DND-41 (cell line): ENCODE measurements around the gene PPDPF.

Experiments
- EZH2 ChIP-seq: IDR thresholded peaks from 3 replicates; pipeline ENCODE4 v1.6.1; 2012; ENCODE audit warnings: borderline replicate concordance, low read depth, mild to moderate bottlenecking, moderate library complexity, low read length, inconsistent platforms; ENCODE audit not compliant: severe bottlenecking
- TF ChIP-seq, protein P1 (sequence below): IDR thresholded peaks from 2 replicates; pipeline ENCODE4 v1.5.1; 2012; ENCODE audit warnings: borderline replicate concordance, low read length, moderate library complexity, mild to moderate bottlenecking; ENCODE audit not compliant: poor library complexity, severe bottlenecking; ENCODE audit errors: extremely low read depth

DNA sequence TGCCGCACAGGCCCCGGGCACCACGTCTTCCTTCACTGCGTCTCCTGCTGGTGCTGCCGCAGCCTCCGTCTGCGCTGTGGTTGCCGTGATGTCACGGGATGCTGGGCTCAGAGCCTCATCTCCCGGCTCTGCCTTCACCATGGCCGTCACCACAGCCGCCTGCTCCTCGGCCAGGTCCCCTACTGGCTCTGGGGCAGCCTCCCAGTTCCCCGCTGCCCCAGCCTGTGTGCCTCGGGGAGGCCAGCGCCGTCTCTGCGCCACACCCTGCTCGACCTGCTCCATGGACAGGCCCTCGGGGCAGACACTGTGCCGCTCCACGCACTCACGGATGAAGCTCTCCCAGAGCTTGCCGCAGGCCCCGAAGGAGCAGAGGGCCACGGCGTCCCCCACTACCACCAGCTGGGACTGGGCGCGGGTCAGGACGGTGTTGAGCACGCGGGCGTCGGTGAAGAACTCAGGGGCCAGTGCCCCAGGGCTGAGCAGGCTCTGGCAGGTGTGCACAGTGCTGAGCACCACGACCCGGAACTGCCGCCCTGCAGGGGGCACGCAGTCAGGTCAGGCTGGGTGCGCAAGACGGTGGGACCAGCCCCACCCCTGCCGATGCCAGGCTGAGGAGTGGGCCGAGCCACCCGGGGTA is 45.3 kb downstream of the PPDPF start:
- TF ChIP-seq, protein P1, sequence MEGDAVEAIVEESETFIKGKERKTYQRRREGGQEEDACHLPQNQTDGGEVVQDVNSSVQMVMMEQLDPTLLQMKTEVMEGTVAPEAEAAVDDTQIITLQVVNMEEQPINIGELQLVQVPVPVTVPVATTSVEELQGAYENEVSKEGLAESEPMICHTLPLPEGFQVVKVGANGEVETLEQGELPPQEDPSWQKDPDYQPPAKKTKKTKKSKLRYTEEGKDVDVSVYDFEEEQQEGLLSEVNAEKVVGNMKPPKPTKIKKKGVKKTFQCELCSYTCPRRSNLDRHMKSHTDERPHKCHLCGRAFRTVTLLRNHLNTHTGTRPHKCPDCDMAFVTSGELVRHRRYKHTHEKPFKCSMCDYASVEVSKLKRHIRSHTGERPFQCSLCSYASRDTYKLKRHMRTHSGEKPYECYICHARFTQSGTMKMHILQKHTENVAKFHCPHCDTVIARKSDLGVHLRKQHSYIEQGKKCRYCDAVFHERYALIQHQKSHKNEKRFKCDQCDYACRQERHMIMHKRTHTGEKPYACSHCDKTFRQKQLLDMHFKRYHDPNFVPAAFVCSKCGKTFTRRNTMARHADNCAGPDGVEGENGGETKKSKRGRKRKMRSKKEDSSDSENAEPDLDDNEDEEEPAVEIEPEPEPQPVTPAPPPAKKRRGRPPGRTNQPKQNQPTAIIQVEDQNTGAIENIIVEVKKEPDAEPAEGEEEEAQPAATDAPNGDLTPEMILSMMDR, result no peak
- TF ChIP-seq EZH2, result no peak
